H1 (cell line): ENCODE results near the gene GID8. TPM values are rescaled to one million over a fixed set of nuclear protein-coding genes. Genes with fewer than 3 reads are reported as not detected.

Experiments
- CTCF ChIA-PET: fragments of 300-600 bp; sonication (Branson Sonifier 250); formaldehyde crosslinking; loops from one replicate; lab custom pipeline; 2021; ENCODE audit not compliant: partially characterized antibody; lab: Charles Lee
- POLR2A ChIA-PET: fragments of 300-600 bp; sonication (Branson Sonifier 250); formaldehyde crosslinking; loops from one replicate; lab custom pipeline; 2021; ENCODE audit warnings: inconsistent platforms; ENCODE audit not compliant: partially characterized antibody; lab: Charles Lee
- DNase-seq, 2 experiments: peaks; one replicate each; pipeline versions ENCODE4 v3.0.0 to v3.0.0-alpha.2; 2010 to 2022; ENCODE audit warnings: low spot score in 2 of 2, low read depth in 1 of 2, mixed read lengths in 1 of 2
- FAIRE-seq: peaks from 2 replicates; lab custom pipeline; 2011; peaks lifted over from hg19 to GRCh38; lab: Jason Lieb, UNC
- H2AFZ ChIP-seq: 2 replicates; pipeline ENCODE4 v1.8.1; 2012; ENCODE audit warnings: low read length, inconsistent platforms
- H2AK5ac ChIP-seq: 2 replicates; pipeline ENCODE4 v1.6.1; 2013; ENCODE audit warnings: low read depth, low read length
- H2BK120ac ChIP-seq: replicated peaks from 2 replicates; pipeline ENCODE3; 2013; ENCODE audit warnings: low read depth, low read length, inconsistent platforms
- H2BK12ac ChIP-seq: 2 replicates; pipeline ENCODE4 v1.6.1; 2013; ENCODE audit warnings: low read depth, low read length
- H2BK15ac ChIP-seq: 2 replicates; pipeline ENCODE4 v1.6.1; 2013; ENCODE audit warnings: low read length
- H2BK20ac ChIP-seq: 2 replicates; pipeline ENCODE4 v1.6.1; 2013; ENCODE audit warnings: low read length
- H2BK5ac ChIP-seq: 2 replicates; pipeline ENCODE4 v1.6.1; 2013; ENCODE audit warnings: low read depth, low read length
- H3K14ac ChIP-seq: 2 replicates; pipeline ENCODE4 v1.6.1; 2013; ENCODE audit warnings: inconsistent platforms; ENCODE audit not compliant: insufficient read length
- H3K18ac ChIP-seq: 2 replicates; pipeline ENCODE4 v1.6.1; 2013; ENCODE audit warnings: low read length; ENCODE audit errors: extremely low read depth
- H3K23ac ChIP-seq: 2 replicates; pipeline ENCODE4 v1.6.1; 2013; ENCODE audit warnings: inconsistent platforms; ENCODE audit not compliant: insufficient read length
- H3K23me2 ChIP-seq: 2 replicates; pipeline ENCODE4 v1.6.1; 2013; ENCODE audit warnings: low read depth, low read length
- H3K27ac ChIP-seq: 2 replicates; pipeline ENCODE4 v1.6.1; 2011; ENCODE audit warnings: low read depth, low read length, inconsistent platforms
- H3K27me3 ChIP-seq, 4 experiments: replicated peaks in 1 of 4; 1 replicate in 1 of 4; 2 replicates in 3 of 4; pipeline versions ENCODE4 v1.6.1 to v1.8.1; 2011 to 2013; ENCODE audit warnings: low read length in 3 of 4, mild to moderate bottlenecking in 3 of 4, inconsistent platforms in 2 of 4, mixed read lengths in 2 of 4, moderate library complexity in 1 of 4; ENCODE audit not compliant: control insufficient read depth in 3 of 4, insufficient read depth in 3 of 4; ENCODE audit errors: extremely low read depth in 1 of 4
- H3K36me3 ChIP-seq, 4 experiments: 2 replicates each; pipeline versions ENCODE4 v1.6.1 to v1.8.1; 2011 to 2013; ENCODE audit warnings: mild to moderate bottlenecking in 4 of 4, low read length in 3 of 4, moderate library complexity in 2 of 4, control low read depth in 1 of 4, inconsistent platforms in 1 of 4; ENCODE audit not compliant: insufficient read depth in 4 of 4, control insufficient read depth in 2 of 4
- H3K4ac ChIP-seq: replicated peaks from 2 replicates; pipeline ENCODE3; 2013; ENCODE audit warnings: low read length, low read depth, mixed read lengths, inconsistent platforms; ENCODE audit not compliant: insufficient read length
- H3K4me1 ChIP-seq, 4 experiments: replicated peaks in 1 of 4; 1 replicate in 1 of 4; 2 replicates in 3 of 4; pipeline versions ENCODE4 v1.6.1 to v1.8.1; 2011 to 2013; ENCODE audit warnings: low read length in 3 of 4, inconsistent platforms in 2 of 4, mixed read lengths in 1 of 4; ENCODE audit not compliant: insufficient read depth in 4 of 4, control insufficient read depth in 3 of 4
- H3K4me2 ChIP-seq, 2 experiments: 2 replicates each; pipeline versions ENCODE4 v1.6.1 to v1.8.1; 2011 to 2013; ENCODE audit warnings: low read depth in 2 of 2, low read length in 2 of 2, control low read depth in 1 of 2, inconsistent platforms in 1 of 2, mild to moderate bottlenecking in 1 of 2; ENCODE audit not compliant: insufficient read depth in 1 of 2
- H3K4me3 ChIP-seq, 4 experiments: fragments of 200-600, 300-600 bp in 1 of 4; sonication (generic), shearing (Covaris generic), sonication (Bioruptor Twin) in 1 of 4; 2 replicates each; pipeline versions ENCODE4 v1.5.1 to v1.8.1; 2011 to 2016; ENCODE audit warnings: low read length in 4 of 4, low read depth in 3 of 4, control low read depth in 2 of 4, inconsistent platforms in 2 of 4, mild to moderate bottlenecking in 2 of 4, mixed read lengths in 1 of 4, moderate library complexity in 1 of 4; ENCODE audit not compliant: insufficient read depth in 2 of 4; ENCODE audit errors: extremely low read depth in 1 of 4
- H3K56ac ChIP-seq: replicated peaks from 2 replicates; pipeline ENCODE3; 2013; ENCODE audit warnings: low read depth, mild to moderate bottlenecking, mixed read lengths, low read length, inconsistent platforms; ENCODE audit not compliant: insufficient read length
- H3K79me1 ChIP-seq: 2 replicates; pipeline ENCODE4 v1.6.1; 2013; ENCODE audit warnings: low read depth, low read length, control low read depth
- H3K79me2 ChIP-seq, 2 experiments: 2 replicates each; pipeline versions ENCODE4 v1.6.1 to v1.8.1; 2012 to 2013; ENCODE audit warnings: low read length in 2 of 2, mild to moderate bottlenecking in 2 of 2, inconsistent platforms in 1 of 2; ENCODE audit not compliant: insufficient read depth in 2 of 2, control insufficient read depth in 1 of 2
- H3K9ac ChIP-seq, 4 experiments: replicated peaks in 1 of 4; 1 replicate in 1 of 4; 2 replicates in 3 of 4; pipeline versions ENCODE4 v1.6.1 to v1.8.1; 2011 to 2013; ENCODE audit warnings: low read depth in 3 of 4, low read length in 3 of 4, control low read depth in 2 of 4, mild to moderate bottlenecking in 2 of 4, moderate library complexity in 2 of 4, inconsistent platforms in 1 of 4; ENCODE audit errors: extremely low read depth in 1 of 4
- H3K9me3 ChIP-seq, 2 experiments: 2 replicates each; pipeline versions ENCODE4 v1.6.1 to v1.8.1; 2012 to 2013; ENCODE audit warnings: mild to moderate bottlenecking in 2 of 2, moderate library complexity in 2 of 2, control low read depth in 1 of 2, inconsistent platforms in 1 of 2, low read depth in 1 of 2, low read length in 1 of 2, mixed read lengths in 1 of 2; ENCODE audit not compliant: insufficient read depth in 2 of 2
- H4K20me1 ChIP-seq, 2 experiments: replicated peaks in 1 of 2; 2 replicates each; pipeline versions ENCODE3 to v1.8.1; 2011 to 2013; ENCODE audit warnings: inconsistent platforms in 2 of 2, low read length in 2 of 2, mild to moderate bottlenecking in 1 of 2; ENCODE audit not compliant: insufficient read depth in 2 of 2, control insufficient read depth in 1 of 2
- H4K5ac ChIP-seq: 2 replicates; pipeline ENCODE4 v1.6.1; 2013; ENCODE audit warnings: low read length, low read depth, mixed read lengths, inconsistent platforms; ENCODE audit not compliant: insufficient read length
- H4K8ac ChIP-seq: 2 replicates; pipeline ENCODE4 v1.8.0; 2013; ENCODE audit warnings: mild to moderate bottlenecking, moderate library complexity, low read length, inconsistent platforms; ENCODE audit not compliant: insufficient read depth; ENCODE audit errors: extremely low read depth
- H4K91ac ChIP-seq: replicated peaks from 2 replicates; pipeline ENCODE3; 2013; ENCODE audit warnings: low read length, mixed read lengths, inconsistent platforms; ENCODE audit not compliant: insufficient read length
- CHD1 ChIP-seq: IDR thresholded peaks from 2 replicates; pipeline ENCODE4 v1.6.1; 2012; ENCODE audit warnings: low read depth, low read length, improper control_type of control experiment
- EP300 ChIP-seq, 2 experiments: IDR thresholded peaks; 1 replicate in 1 of 2; 2 replicates in 1 of 2; pipeline ENCODE4 v1.6.1; 2011 to 2012; ENCODE audit warnings: low read depth in 2 of 2, low read length in 2 of 2, mild to moderate bottlenecking in 2 of 2, borderline replicate concordance in 1 of 2, inconsistent platforms in 1 of 2, moderate library complexity in 1 of 2
- HDAC2 ChIP-seq, 2 experiments: fragments of 300-600 bp in 1 of 2; sonication (generic) in 1 of 2; IDR thresholded peaks; 2 replicates each; pipeline ENCODE4 v1.6.1; 2011 to 2012; ENCODE audit warnings: low read depth in 2 of 2, low read length in 2 of 2, mild to moderate bottlenecking in 2 of 2, moderate library complexity in 2 of 2, borderline replicate concordance in 1 of 2, inconsistent platforms in 1 of 2
- SIN3A ChIP-seq, 2 experiments: IDR thresholded peaks in 1 of 2; conservative IDR thresholded peaks in 1 of 2; 2 replicates each; pipeline ENCODE4 v1.6.1; 2011 to 2012; ENCODE audit warnings: low read length in 2 of 2, improper control_type of control experiment in 1 of 2, low read depth in 1 of 2, mild to moderate bottlenecking in 1 of 2
- SP2 ChIP-seq: IDR thresholded peaks from 2 replicates; pipeline ENCODE4 v1.6.1; 2012; ENCODE audit warnings: mild to moderate bottlenecking, low read length, inconsistent platforms
- SRF ChIP-seq: IDR thresholded peaks from 2 replicates; pipeline ENCODE4 v1.6.1; 2011; ENCODE audit warnings: mild to moderate bottlenecking, low read depth, low read length, moderate library complexity
- WGBS, 2 experiments: shearing (Covaris generic) in 1 of 2; methylation state at CpG; one replicate each; pipeline versions ENCODE4 v1.1.6 to v1.1.7; 2013 to 2015; ENCODE audit warnings: low lambda C conversion rate in 2 of 2, mixed read lengths in 2 of 2, inconsistent platforms in 1 of 2, low coverage in 1 of 2, missing lambda C conversion rate in 1 of 2; ENCODE audit not compliant: insufficient replicate concordance in 2 of 2, insufficient coverage in 1 of 2, insufficient read length in 1 of 2; ENCODE audit errors: extremely low coverage in 1 of 2, missing lambda C conversion rate in 1 of 2; 5-methylcytosine and 5-hydroxymethylcytosine counted together
- polyA plus RNA-seq, 7 experiments: library from polyadenylated mRNA; depleted of rRNA in 3 of 7; stranded (reverse) in 5 of 7; unstranded in 2 of 7; fragments of >200 nt in 5 of 7; fragments of 200-250 nt in 2 of 7; gene quantifications; 1 replicate in 5 of 7; 2 replicates in 1 of 7; 4 replicates in 1 of 7; pipeline versions ENCODE4 v1.2.1 to v1.2.3, GENCODE V29; 2011 to 2013; ENCODE audit warnings: missing spikeins in 2 of 7, mixed read lengths in 2 of 7
- total RNA-seq: library from RNA; stranded (reverse); fragmentation: NEBNext Ultra II Directional; extraction: Animal tissue kit (Norgen Biotek cat#: 25700); gene quantifications from 2 replicates; pipeline ENCODE4 v1.2.1, GENCODE V29; 2021

Gene GID8
- total and polyA plus RNA-seq, 2 of the 8 experiments (the other 6 are each of a cell fraction or from before 2014, with no cell fraction given): 39.7 to 72.9 TPM

DNA sequence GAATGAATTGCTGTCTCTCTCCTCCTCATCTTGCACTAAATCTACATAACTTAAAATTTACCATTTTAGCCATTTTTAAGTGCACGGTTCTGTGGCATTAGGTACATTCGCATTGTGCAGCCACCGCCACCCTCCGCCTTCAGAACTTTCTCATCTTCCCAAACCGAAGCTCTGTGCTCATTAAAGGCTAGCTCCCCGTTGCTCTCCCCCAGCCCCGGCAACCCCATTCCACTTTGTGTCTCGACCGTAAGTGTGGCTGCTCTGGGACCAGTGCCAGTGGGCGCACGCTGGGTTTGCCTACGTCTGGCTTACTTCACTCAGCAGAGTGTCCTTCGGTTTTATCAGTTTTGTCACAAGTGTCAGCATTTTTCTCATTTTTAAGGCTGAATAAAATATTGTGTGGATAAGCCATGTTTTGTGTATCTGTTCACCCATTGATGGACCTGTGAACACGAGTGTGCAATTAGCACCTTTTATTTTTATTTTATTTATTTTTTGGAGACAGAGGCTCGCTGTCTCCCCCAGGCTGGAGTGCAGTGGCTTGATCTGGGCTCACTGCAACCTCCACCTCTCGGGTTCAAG, 31.3 kb downstream of the GID8 start:
- no peak for FAIRE-seq
- Histone ChIP-seq H3K18ac (peak overlapping the region; percentile 60; the same call in 1 of the 2 replicates), H2BK120ac (no peak overlapping the region), H4K91ac (no peak overlapping the region), H3K79me1 (no peaks in the 10 kb centered on the region), H2AK5ac (no peak overlapping the region), H3K23ac (no peak overlapping the region), H4K20me1 (peaks cover 0 to 9% of the 10 kb centered on the region in 2 experiments), H3K27me3 (peaks cover 8 to 23% (median 19%) of the 10 kb centered on the region in 4 experiments), H2BK5ac (no peak overlapping the region; the same call in 1 of the 2 replicates), H3K27ac (no peak overlapping the region), H3K4ac (no peak overlapping the region), H3K79me2 (no peaks in the 10 kb centered on the region), H3K56ac (no peak overlapping the region), H3K9me3 (no peaks in the 10 kb centered on the region), H3K4me1 (peaks cover 0 to 11% (median 6%) of the 10 kb centered on the region in 4 experiments; a peak in 6 of 7 replicates), H3K9ac (no peak overlapping the region), H3K14ac (no peak overlapping the region), H4K8ac (no peak overlapping the region), H3K36me3 (no peaks in the 10 kb centered on the region; a peak in 2 of 8 replicates), H3K4me2 (no peak overlapping the region), H3K4me3 (no peak overlapping the region), H2BK12ac (no peak overlapping the region), H2BK20ac (no peak overlapping the region), H2BK15ac (no peak overlapping the region), H3K23me2 (peaks cover 13% of the 10 kb centered on the region; the same call in 1 of the 2 replicates), H2AFZ (no peak overlapping the region), H4K5ac (no peak overlapping the region)
- POLR2A ChIA-PET: interaction anchor here (1.0 to 3.4 kb wide), 6 partner anchors 10 to 70 kb away, joined by 3 to 13 read pairs (median 5); partner anchors contain the start of gene BHLHE23
- CTCF ChIA-PET: interaction anchor here (0.8 to 8.1 kb wide), 8 partner anchors 15 to 68 kb away, joined by 3 to 53 read pairs (median 7); partner anchors contain the start of gene BHLHE23
- no peak for TF ChIP-seq HDAC2 (IDR thresholded peaks at IDR 0.05; ENCODE audit: borderline replicate concordance in 1 of 2, low read depth in 2 of 2, low read length in 2 of 2)
- TF ChIP-seq EP300 (IDR thresholded peaks at IDR 0.05; ENCODE audit: borderline replicate concordance in 1 of 2, low read depth in 2 of 2, low read length in 2 of 2): no peak
- TF ChIP-seq SRF: no peak
- TF ChIP-seq SIN3A (conservative IDR thresholded peaks at IDR 0.05 in 1 of 2, IDR thresholded peaks at IDR 0.05 in 1 of 2; ENCODE audit: low read depth in 1 of 2, low read length in 2 of 2): no peak
- no peak for TF ChIP-seq CHD1
- no peak for TF ChIP-seq SP2
- 80% methylated on average over 14 of the region's 16 CpGs; no CpG with 5 or more reads in 1 of the 2 experiments for WGBS, 2 experiments
- no peak for DNase-seq
